Calu3 (cell line): ENCODE measurements around the gene ACVR2B. TPM values are rescaled to one million over a fixed set of nuclear protein-coding genes. Genes with fewer than 3 reads are reported as not detected.
A peak's percentile ranks its signal among the peaks of the same experiment; 100 is the strongest.

Source experiments
- BruUV-seq: library from RNA; stranded (reverse); fragments of 400-500 nt; replicated peaks from 2 replicates; lab custom pipeline; 2021; lab: Mats Ljungman, UMichigan
- CTCF ChIA-PET: fragments of 300-600 bp; sonication (Branson Sonifier 250); formaldehyde crosslinking; loops from one replicate; lab custom pipeline; 2022; ENCODE audit warnings: antibody characterized with exemption; lab: Charles Lee
- DNase-seq: peaks from one replicate; pipeline ENCODE4 v3.0.0; 2022
- H3K27ac Mint-ChIP-seq: one replicate; pipeline ENCODE4 v1.8.0; 2022; ENCODE audit warnings: mixed read lengths; ENCODE audit not compliant: unreplicated experiment
- H3K27me3 Mint-ChIP-seq: one replicate; pipeline ENCODE4 v1.8.0; 2022; ENCODE audit warnings: mixed read lengths; ENCODE audit not compliant: unreplicated experiment
- H3K36me3 Mint-ChIP-seq: one replicate; pipeline ENCODE4 v1.8.0; 2022; ENCODE audit warnings: mild to moderate bottlenecking, moderate library complexity, mixed read lengths; ENCODE audit not compliant: insufficient read depth, unreplicated experiment
- H3K4me1 Mint-ChIP-seq: one replicate; pipeline ENCODE4 v1.8.0; 2022; ENCODE audit warnings: mild to moderate bottlenecking, low read depth, mixed read lengths; ENCODE audit not compliant: unreplicated experiment
- H3K4me3 Mint-ChIP-seq: one replicate; pipeline ENCODE4 v1.8.0; 2022; ENCODE audit warnings: mild to moderate bottlenecking, low read depth, moderate library complexity, mixed read lengths; ENCODE audit not compliant: unreplicated experiment
- H3K9me3 Mint-ChIP-seq: one replicate; pipeline ENCODE4 v1.8.0; 2022; ENCODE audit warnings: low read depth, mixed read lengths; ENCODE audit not compliant: unreplicated experiment
- intact Hi-C: fragments of 100-400 bp; cut with micrococcal nuclease; formaldehyde crosslinking; loops from one replicate; pipeline ENCODE4 v1.10.0; 2022; ENCODE audit not compliant: unreplicated experiment
- total RNA-seq: library from RNA; stranded (reverse); gene quantifications from 2 replicates; pipeline ENCODE4 v1.2.3, GENCODE V29; 2022
- TF ChIP-seq, protein P1 (sequence below): fragments of 200-600 bp; IDR thresholded peaks from one replicate; pipeline ENCODE4 v1.8.0; 2022; ENCODE audit warnings: antibody characterized with exemption; ENCODE audit not compliant: unreplicated experiment

The ACVR2B gene
- total RNA-seq, 1 experiment from 2014 or later: 6.2 TPM

DNA sequence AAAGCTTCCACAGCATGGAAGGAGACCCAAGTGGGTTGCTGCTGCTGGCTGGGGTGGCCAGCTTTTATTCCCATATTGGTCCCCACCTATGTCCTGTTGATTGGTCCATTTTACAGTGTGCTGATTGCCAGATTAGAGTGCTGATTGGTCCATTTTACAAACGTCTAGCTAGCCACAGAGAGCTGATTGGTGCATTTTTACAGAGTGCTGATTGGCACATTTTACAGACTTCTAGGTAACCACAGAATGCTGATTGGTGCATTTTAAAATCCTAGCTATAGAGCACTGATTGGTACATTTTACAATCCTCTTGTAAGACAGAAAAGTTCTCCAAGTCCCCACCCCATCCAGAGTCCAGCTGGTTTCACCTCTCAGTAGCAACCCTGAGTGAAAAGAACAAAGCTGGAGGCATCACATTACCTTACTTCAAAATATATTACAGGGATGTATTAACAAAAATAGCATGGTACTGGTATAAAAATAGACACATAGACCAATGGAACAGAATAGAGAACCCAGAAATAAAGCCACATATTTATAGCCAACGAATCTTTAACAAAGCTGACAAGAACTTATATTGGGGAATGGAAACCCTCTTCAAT, 7.5 kb upstream of the ACVR2B start:
- Mint-ChIP-seq H3K9me3 (peaks cover 4% of the 10 kb centered on the region), H3K4me3 (no peak overlapping the region), H3K27ac (no peak overlapping the region), H3K27me3 (no peaks in the 10 kb centered on the region), H3K4me1 (no peaks in the 10 kb centered on the region), H3K36me3 (no peaks in the 10 kb centered on the region)
- intact Hi-C loops: no loop called here
- TF ChIP-seq, protein P1, sequence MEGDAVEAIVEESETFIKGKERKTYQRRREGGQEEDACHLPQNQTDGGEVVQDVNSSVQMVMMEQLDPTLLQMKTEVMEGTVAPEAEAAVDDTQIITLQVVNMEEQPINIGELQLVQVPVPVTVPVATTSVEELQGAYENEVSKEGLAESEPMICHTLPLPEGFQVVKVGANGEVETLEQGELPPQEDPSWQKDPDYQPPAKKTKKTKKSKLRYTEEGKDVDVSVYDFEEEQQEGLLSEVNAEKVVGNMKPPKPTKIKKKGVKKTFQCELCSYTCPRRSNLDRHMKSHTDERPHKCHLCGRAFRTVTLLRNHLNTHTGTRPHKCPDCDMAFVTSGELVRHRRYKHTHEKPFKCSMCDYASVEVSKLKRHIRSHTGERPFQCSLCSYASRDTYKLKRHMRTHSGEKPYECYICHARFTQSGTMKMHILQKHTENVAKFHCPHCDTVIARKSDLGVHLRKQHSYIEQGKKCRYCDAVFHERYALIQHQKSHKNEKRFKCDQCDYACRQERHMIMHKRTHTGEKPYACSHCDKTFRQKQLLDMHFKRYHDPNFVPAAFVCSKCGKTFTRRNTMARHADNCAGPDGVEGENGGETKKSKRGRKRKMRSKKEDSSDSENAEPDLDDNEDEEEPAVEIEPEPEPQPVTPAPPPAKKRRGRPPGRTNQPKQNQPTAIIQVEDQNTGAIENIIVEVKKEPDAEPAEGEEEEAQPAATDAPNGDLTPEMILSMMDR: no peak
- no TSS peak for BruUV-seq
- DNase-seq: no peak
- CTCF ChIA-PET: no interaction called here

- no peak for DNase-seq
- Mint-ChIP-seq H3K27ac (no peak overlapping the region), H3K36me3 (no peaks in the 10 kb centered on the region), H3K27me3 (no peaks in the 10 kb centered on the region), H3K4me1 (no peaks in the 10 kb centered on the region), H3K9me3 (peaks cover 4% of the 10 kb centered on the region), H3K4me3 (no peak overlapping the region)
- TF ChIP-seq, protein P1: no peak
- CTCF ChIA-PET: no interaction called here
- intact Hi-C loops: no loop called here
- no TSS peak for BruUV-seq
Measured at GRCh38 chr3:38446812-38447211, 6.9 kb upstream of the ACVR2B start.

- peaks cover 30% of the 10 kb centered on the region for H3K36me3 Mint-ChIP-seq
- H3K27ac Mint-ChIP-seq: no peak overlapping the region
- peaks cover 4% of the 10 kb centered on the region for H3K9me3 Mint-ChIP-seq
- no TSS peak for BruUV-seq
- TF ChIP-seq, protein P1: no peak
- no peaks in the 10 kb centered on the region for H3K27me3 Mint-ChIP-seq
- peaks cover under 1% of the 10 kb centered on the region for H3K4me1 Mint-ChIP-seq
- intact Hi-C loops: loop anchor here (10.0 kb wide), 1 partner anchor 106 kb away; the partner anchor contains the start of gene XYLB
- no peak overlapping the region for H3K4me3 Mint-ChIP-seq
- DNase-seq: no peak
- CTCF ChIA-PET: no interaction called here
Measured at GRCh38 chr3:38450853-38451252, 2.8 kb upstream of the ACVR2B start.

DNA sequence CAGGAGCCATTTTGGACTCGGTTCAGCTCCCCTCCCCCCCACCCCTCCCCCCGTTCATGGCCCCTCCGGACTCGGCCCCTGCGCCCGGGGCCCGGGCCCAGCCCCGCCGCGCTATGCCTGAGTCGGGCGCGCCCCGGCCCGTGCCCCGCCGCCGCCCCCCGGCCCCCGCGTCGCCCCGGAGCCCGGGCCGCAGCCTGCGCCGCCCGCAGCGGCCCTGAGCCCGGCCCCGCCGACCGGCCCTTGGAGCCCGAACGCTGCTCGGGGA, 155 bp downstream of the ACVR2B start:
- CTCF ChIA-PET: interaction anchor here (0.6 kb wide), 1 partner anchor 546 kb away, joined by 4 read pairs; no protein-coding TSS in a partner anchor

More for the DNA sequence above, 155 bp downstream of the ACVR2B start:
- Mint-ChIP-seq H3K27me3 (no peaks in the 10 kb centered on the region), H3K36me3 (peaks cover 30% of the 10 kb centered on the region), H3K4me1 (peaks cover 16% of the 10 kb centered on the region), H3K27ac (no peak overlapping the region), H3K9me3 (peaks cover 4% of the 10 kb centered on the region), H3K4me3 (peak overlapping the region; percentile 94)
- TF ChIP-seq, protein P1: no peak
- BruUV-seq: no TSS peak
- intact Hi-C loops: loop anchor here (10.0 kb wide), 1 partner anchor 109 kb away; the partner anchor contains the start of gene XYLB
- no peak for DNase-seq
